GM18909 (cell line): ENCODE data around the gene SACM1L.
"Not testable (repeated sequence)": the region's sequence is repeated elsewhere in the genome, so short reads cannot be mapped to it uniquely, and the experiment has no call there.

Source experiments
- ATAC-seq: cut with Tn5 transposase; IDR thresholded peaks from one replicate; pipeline ENCODE4 v1.9.1; 2021; ENCODE audit warnings: mild to moderate bottlenecking; ENCODE audit not compliant: unreplicated experiment, poor library complexity

Gene SACM1L

DNA sequence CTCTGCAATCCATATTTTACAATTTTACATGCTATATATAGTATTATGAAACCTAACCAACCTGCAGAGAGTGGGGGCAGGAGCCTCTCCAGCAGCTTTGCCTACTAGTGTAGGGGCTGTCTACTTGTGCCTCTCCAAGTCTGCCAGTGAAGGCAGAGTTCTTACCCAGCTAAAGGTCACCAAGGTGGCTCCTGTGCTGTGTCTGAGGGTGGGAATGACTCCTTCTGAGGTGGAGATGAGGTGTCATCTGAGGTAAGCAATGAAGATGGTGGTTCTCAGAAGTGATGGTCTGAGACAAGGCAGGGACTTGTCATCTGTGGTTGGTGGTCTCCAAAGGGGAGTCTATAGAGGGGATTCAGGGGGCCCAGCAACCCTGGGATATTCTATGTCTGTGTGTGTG is 47.5 kb downstream of the SACM1L start:
- no peak for ATAC-seq

DNA sequence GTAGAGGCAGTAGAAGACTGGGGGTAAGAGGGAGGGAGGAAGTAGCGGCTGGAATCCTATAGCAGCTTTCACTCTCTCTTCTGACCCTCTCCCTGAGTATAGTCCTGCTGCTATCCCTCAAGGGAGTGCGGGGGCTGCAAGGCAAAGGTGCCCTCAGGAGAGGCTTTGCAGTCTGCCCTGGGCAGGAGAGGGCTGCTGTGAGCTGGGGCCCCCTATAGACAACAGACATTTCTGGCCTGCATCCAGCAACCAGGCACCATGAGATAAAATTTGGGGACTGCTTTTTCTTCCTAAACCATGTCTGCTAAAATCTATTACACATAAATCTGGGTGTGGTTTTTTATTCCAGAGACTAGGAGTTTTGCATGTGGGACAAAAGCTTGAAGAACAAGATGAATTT is 48.0 kb downstream of the SACM1L start:
- no peak for ATAC-seq

DNA sequence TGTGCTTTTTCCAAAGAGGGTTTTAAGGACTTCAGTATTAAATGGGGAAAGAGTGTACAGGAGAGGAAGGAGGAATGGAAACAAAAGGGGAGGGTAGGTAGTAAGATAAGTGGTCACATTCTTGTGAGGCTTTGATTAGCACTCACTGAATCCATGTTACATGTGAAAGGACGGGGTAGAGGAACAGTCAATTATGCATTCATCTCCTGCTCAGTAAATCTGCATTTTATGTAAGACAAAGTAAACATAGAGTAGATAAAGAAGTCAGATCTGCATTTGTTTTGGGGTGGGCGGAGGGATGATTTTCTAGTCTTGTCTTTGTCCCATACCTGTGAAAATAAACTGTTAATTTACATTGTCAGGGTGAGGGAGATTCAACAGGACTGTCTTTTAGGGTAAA is 50.8 kb downstream of the SACM1L start:
- ATAC-seq, result no peak

DNA sequence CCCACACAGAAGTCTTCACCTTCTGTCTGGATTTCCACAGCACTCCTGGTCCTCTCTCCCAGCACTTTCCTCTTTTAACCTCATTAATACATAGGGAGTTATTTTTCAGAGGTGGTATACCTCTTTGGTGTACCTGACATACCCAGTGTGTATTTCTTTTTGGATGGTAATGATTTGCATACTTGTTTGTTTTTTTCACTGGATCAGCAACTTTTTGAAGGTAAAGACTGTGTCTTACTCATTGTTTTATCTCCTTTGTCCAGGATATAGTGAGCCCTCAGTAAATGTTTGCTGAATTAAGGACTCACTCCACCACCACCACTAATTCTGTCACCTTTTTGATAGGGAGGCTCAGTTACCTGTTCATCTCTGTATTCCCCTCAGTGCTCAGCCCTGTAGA is 52.1 kb downstream of the SACM1L start:
- ATAC-seq, result no peak

DNA sequence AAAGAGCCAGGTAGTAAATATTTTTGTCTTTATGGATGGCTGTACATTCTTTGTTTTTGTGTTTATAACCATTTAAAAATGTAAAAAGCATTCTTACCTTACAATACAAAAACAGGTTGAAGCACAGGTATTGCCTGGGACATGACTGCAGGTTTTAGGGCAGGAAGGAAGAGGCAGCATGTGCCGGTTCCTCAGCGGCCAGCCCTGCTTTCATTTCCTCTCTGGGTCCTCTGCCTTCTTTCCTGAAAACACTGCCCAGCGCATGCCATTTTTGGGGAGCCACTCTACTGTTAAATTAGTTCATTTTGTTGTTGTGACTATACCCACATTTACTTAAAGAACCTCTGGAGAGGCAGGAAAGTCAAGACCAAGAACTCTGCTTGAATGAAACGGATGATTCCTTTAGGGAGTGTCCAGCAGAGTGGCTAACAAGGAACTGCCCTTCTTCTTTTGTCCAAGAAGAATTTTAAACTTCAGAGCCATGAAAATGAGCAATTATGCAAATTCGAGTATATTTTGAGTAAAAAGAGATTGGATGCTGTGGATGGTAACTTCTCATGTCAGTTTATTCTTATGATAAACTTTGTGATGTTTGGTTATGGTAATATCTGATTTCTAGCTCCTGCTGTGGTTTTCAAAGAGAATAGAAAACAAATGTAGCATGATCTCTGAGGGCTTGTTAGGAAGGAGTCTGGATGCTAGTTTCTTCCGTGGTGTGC is 52.7 kb downstream of the SACM1L start:
- ATAC-seq, result no peak

DNA sequence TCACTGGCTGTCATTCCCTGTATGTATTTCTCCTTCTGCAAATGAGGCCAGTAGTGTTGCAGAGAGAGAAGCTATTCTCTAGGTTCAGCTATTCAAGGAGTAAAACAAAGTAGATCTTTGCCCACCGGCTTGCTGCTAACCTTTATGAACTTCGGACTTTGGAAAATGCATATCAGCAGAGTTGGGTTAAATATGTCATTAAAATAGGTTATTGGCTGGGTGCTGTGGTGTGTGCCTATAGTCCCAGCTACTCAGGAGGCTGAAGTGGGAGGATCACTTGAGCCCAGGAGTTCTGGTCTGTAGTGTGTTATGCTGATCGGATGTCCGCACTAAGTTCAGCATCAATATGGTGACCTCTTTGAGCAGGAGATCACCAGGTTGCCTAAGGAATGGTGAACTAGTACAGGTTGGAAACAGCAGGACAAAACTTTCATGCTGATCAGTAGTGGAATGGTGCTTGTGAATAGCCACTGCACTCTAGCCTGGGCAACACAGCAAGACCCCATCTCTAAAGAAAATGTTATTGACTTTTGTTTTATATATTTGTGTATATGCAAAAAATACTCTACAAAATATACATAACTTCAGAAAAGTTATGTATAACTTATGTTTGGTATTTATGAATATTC is 53.4 kb downstream of the SACM1L start:
- ATAC-seq, result no peak

DNA sequence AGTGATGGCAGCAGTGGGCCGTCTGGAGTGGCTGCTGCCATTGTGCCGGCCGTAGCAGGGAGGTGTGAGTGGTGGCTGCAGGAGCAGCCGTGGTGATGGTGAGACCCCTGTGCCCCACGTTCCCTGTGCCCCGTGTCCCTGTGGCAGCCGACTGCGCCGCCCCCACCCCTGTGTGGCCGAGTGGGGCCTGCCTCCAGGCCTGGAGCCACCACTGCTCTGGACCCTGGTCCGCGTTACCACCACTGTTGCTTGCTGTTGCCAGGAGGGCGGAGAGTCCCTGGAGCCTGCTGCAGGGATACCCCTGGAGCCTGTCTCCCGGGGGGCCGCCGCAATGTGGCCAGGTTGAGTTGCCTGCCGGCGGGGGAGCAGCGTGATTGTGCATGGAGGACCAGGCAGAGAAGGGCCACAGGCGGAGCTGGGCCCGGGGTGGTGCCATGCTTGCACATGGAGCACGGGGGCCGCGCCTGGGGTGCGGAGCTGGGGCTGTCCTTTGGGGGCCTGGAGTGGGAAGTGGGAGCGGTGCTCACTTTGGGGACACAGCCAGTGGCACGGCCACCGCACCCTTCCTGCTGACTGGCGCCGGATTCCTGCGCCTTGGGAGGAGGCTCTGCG is 57.1 kb downstream of the SACM1L start:
- ATAC-seq, result no peak

DNA sequence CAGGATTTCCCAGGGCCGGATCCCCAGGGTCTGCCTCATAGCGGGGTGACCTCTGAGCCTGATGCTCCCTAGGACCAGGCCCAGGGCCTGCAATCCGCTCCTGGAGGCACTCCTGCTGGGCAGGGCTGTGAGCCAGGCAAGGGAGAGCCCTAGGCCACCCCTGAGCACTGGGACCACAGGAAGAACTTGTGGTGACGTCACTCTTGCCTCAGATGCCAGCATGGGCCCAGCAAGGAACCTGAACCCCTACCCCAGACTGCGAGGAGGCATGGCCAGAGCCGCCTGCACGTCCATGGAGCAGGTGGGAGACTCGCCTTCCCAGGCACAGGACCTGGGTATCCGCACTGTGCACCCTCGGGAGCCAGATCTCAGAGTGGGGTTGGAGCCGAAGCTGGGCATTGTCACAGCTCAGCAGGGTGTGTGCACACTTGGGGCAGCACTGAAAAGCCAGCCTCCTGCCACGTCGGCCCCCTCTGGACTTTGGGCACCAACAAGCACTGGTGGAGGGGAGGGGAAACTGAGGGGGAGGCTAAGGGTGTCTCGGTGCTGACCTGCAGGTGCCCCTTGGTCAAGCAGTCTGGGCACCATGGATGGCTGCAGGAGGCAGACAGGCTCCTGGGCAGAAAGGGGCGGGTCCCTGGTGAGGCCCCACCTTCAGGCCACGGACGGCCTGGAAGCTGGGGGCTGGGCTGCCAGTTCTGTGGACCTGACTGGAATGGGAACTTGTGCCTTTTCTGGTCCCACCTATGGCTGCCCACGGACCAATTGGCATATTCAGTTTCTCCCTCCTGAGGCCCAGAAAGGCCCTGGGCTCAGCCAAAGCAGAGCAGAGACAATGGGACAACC is 57.8 kb downstream of the SACM1L start:
- ATAC-seq, result no peak

DNA sequence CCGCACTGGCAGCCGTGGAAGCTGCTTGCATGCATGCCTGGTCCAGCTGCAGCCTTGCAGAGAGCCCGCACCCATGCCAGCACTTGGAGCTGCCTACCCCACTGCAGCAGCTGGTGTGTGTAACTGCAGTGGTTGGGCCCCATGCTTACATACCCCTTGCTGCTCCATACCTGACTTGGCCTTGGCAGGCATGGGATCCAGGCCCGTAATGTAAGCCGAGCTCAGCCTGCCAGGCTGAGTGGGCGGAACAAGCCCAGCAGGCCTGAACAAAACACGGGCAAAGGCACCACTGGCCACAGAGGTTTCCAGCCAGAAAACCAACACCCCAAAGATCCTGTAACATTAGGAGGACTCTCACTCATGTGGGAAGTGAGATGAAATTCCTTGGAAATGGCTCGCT is 58.9 kb downstream of the SACM1L start:
- no peak for ATAC-seq

DNA sequence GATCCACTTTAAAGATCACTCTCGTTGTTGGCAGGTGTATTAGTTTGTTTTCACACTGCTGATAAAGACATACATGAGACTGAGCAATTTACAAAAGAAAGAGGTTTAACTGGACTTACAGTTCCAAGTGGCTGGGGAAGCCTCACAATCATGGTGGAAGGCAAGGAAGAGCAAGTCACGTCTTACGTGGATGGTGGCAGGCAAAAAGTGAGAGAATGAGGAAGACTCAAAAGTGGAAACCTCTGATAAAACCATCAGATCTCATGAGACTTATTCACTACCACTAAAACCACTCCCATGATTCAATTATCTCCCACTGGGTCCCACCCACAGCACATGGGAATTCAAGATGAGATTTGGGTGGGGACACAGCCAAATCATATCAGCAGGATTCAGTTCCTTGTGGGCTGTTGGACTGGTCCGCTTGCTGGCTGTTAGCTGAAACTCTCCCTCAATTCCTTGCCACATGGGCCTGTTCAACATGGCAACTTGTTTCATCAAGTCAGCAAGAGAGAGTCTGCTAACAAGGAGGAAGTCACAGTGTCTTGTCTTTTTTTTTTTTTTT is 59.9 kb downstream of the SACM1L start:
- not testable (repeated sequence) for ATAC-seq

DNA sequence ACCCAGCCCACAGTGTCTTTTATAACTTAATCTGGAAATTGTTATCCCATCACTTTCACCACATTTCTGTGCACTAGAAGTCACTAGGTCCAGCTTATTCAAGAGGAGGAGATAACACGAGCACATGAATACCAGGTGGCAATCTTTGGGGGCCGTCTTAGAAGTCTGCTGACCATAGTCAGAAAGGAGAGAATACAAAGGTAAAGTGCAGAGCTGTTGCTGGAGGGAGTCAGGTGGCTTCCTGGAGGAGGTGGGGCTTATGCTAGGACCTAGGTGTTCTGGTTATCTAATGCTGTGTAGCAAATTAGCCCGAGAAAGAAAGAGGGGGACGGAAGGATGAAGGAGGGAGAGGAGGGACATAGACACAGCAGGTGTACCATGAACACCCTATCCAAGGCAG is 60.7 kb downstream of the SACM1L start:
- ATAC-seq, result no peak

DNA sequence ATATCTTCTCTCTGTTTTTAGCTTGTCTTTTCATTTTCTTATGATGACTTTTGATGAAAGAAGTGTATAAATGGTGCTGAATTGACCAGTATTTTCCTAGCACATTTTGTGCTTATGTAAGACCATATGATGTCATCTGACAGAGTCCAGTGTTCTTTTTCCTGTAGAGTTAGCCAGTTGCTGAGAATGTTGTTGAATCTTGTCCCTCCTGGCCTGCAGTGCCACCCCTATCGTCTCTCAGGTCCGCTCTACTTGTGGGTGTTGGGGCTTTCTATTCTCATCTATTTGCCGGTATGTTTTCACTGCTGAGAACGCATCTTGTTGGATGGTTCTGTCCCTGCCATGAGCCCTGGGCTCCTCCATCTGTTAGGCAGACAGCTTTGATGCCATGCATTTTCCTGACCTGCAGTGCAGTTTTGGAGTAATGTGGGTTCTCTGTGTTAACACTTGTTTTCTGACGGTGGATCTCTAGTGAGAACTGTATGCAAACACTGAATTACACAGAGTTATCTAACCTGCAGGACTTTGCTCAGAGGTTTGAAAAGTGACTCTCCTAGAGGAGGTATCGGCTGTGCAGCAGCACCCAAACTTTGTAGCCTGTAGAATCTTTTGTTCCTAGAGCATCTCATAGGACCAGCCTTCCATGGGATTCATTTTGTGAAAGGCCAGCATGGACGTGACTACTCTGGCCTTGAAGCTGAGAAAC is 62.5 kb downstream of the SACM1L start:
- ATAC-seq, result no peak

DNA sequence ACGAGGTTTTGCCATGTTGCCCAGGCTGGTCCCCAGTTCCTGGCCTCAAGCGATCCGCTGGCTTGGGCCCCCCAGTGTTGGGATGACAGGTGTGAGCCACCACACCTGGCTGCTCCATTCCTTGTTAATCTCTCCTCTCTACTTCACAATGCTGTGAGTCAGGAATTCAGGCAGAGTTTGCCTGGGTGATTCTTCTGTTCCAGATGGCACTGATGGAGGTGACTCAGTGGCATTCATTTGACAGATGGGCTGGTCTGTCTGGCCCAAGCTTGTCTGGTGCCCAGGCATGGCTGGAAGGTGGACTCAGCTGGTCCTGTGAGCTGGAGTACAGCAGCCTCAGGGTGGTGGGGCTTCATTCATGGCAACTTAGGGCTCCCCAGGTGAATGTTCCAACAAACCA is 63.9 kb downstream of the SACM1L start:
- ATAC-seq, result no peak

DNA sequence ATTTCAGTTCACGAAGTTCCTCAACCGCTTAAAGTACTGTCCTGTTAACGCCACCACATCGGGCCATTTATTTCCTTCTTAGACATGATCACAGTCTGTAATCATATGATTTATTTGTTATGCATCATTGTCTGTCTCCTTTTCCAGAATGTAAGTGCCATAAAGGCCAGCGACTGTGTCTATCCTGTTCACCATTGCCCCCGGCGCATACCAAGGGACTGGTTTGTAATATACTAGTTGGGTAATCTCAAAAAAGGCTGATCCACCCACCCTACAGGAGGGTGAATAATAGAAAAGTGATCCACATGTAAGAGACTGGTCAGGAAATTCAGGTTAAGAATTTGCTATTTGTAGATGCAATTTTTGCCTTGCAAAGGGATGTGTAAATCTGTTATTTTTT is 65.3 kb downstream of the SACM1L start:
- no peak for ATAC-seq

DNA sequence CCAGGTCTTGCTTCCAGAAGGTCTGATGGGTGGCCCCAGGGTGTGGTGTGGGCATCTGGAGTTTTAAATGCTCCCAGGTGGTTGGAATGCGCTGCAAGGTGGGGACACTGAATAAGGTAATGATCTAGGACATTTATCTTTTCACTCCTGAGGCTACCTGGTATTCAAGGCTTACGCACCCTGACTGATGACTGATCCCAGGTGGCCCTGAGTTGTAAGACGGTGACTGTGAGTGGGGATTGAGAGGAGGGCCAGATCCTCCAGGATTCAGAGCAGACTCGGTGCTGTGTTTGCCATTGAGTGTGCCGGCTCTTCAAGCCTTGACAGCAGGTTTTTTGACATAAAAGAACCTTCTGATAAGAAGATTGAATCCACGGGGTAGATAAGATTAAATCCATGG is 66.9 kb downstream of the SACM1L start:
- ATAC-seq, result no peak

DNA sequence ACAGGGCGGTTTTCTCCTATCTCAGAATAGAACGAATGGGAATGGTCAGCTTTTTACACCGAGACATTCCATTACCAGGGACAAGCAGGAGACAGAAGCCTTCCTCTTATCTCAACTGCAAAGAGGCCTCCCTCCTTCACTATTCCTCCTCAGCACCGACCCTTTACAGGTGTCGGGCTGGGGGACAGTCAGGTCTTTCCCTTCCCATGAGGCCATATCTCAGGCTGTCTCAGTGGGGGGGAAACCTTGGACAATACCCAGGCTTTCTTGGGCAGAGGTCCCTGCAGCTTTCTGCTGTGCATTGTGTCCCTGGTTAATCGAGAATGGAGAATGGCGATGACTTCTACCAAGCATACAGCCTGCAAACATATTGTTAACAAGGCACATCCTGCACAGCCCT is 67.9 kb downstream of the SACM1L start:
- not testable (repeated sequence) for ATAC-seq

DNA sequence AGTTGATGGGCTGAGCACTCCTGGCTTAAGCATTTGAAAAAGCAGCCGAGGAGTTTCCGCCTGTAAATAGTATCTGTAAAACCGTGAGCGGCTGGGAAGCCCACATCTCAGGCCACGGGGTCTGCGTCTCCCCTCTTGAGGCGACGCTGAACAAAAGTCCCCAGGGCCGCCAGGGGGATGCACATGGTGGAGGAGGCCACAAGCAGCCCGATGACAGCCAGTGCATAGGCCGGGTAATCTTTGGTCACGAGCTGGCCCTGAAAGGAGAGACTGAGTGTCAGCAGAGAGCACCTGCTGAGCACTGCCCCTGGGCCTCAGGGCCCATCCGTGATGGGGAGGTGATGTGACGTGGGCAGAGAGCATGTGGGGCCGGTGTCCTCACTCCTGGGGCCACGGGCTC is 69.7 kb downstream of the SACM1L start:
- no peak for ATAC-seq

DNA sequence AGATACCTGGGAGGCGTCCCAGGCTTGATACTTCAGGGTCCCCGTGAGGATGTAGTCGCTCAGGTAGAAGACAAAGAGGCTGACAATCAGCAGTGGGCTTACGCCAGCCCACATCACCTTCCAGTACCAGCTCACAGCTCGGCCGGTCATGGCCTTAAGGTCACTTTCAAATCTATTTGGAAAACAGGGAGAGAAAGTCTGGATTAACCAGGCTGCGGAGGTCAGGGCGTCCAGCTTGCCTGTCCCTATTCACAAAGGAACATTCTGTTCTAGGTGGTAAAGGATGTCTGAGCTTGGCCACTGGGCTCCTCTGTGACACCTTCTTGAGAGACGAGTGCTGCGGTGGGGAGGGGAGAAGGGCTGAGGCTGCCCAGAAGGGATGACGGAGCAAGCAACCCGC is 70.7 kb downstream of the SACM1L start:
- ATAC-seq, result no peak

DNA sequence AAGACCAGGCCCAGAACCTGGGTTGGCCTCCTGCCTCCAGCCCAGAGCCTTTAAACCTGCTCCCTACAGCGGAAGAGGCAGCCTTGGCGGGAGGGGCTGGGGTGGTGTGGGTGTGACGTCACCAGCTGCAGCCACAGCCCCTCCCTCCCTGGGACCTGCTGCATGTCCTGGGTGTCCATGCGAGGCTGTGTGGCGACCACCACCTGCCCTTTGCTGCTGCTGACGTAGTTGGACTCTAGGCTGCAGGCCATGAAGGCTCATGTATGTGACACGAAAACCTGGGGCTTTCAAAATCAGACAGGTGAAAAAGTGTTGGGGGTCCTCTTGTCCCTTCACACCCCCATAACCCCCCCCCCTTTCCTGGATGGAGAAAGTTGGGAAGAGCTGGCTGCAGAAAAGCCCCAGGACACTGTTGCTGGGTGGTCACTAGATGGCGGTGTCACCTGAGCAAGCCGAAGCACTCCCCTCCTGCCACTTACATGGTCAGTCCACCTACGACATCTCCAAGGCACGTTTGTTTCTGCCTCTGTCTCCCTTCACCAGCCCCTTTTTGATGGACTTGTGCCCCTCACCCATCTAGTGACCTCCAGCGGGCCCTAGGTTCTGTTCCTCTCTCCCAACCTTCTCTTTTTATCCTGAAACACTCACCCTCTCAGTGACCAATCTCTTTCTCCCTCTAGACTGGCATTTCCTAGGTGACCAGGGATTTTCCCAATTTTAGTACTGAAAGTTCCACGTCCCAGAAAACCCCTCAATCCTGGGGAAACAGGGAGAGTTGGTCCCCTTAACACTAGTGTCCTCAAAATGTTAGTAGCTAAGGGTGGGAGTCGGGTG is 71.9 kb downstream of the SACM1L start:
- ATAC-seq, result no peak
